Measurements from ENCODE around the gene RBMS3. TPM values are rescaled to one million over a fixed set of nuclear protein-coding genes. Genes with fewer than 3 reads are reported as not detected.

The RBMS3 gene
- total RNA-seq, 1 donor from 2014 or later = 0.73 TPM

- intact Hi-C loops (cut with micrococcal nuclease) = no loop called here
Observed at GRCh38 chr3:29868543-29869101, 587.8 kb downstream of the RBMS3 start.

GRCh38 chr3:29870136-29870535 is 589.3 kb downstream of the RBMS3 start:
- intact Hi-C loops (cut with micrococcal nuclease) = no loop called here

GRCh38 chr3:29871087-29871486 is 590.2 kb downstream of the RBMS3 start:
- intact Hi-C loops (cut with micrococcal nuclease) = no loop called here

GRCh38 chr3:29880809-29881208 is 599.9 kb downstream of the RBMS3 start:
- intact Hi-C loops (cut with micrococcal nuclease) = no loop called here

GRCh38 chr3:29887451-29887850 is 606.6 kb downstream of the RBMS3 start:
- intact Hi-C loops (cut with micrococcal nuclease) = no loop called here

GRCh38 chr3:29889215-29889614 is 608.3 kb downstream of the RBMS3 start:
- intact Hi-C loops (cut with micrococcal nuclease) = no loop called here

- intact Hi-C loops (cut with micrococcal nuclease) = no loop called here
Observed at GRCh38 chr3:29890801-29891200, 609.9 kb downstream of the RBMS3 start.

GRCh38 chr3:29892976-29893554 is 612.2 kb downstream of the RBMS3 start:
- intact Hi-C loops (cut with micrococcal nuclease) = no loop called here

GRCh38 chr3:29896856-29897255 is 616.0 kb downstream of the RBMS3 start:
- intact Hi-C loops (cut with micrococcal nuclease) = no loop called here

- intact Hi-C loops (cut with micrococcal nuclease) = no loop called here
Observed at GRCh38 chr3:29898171-29898965, 617.5 kb downstream of the RBMS3 start.

GRCh38 chr3:29899021-29899420 is 618.1 kb downstream of the RBMS3 start:
- intact Hi-C loops (cut with micrococcal nuclease) = no loop called here

- intact Hi-C loops (cut with micrococcal nuclease) = no loop called here
Observed at GRCh38 chr3:29901097-29901496, 620.2 kb downstream of the RBMS3 start.

GRCh38 chr3:29903600-29903999 is 622.7 kb downstream of the RBMS3 start:
- intact Hi-C loops (cut with micrococcal nuclease) = no loop called here

- intact Hi-C loops (cut with micrococcal nuclease) = no loop called here
Observed at GRCh38 chr3:29906906-29907305, 626.0 kb downstream of the RBMS3 start.

GRCh38 chr3:29912600-29913288 is 631.9 kb downstream of the RBMS3 start:
- intact Hi-C loops (cut with micrococcal nuclease) = no loop called here

GRCh38 chr3:29914861-29915524 is 634.1 kb downstream of the RBMS3 start:
- intact Hi-C loops (cut with micrococcal nuclease) = no loop called here

- intact Hi-C loops (cut with micrococcal nuclease) = no loop called here
Observed at GRCh38 chr3:29919571-29919970, 638.7 kb downstream of the RBMS3 start.

- intact Hi-C loops (cut with micrococcal nuclease) = no loop called here
Observed at GRCh38 chr3:29922992-29923746, 642.3 kb downstream of the RBMS3 start.

- intact Hi-C loops (cut with micrococcal nuclease) = no loop called here
Observed at GRCh38 chr3:29924783-29925561, 644.1 kb downstream of the RBMS3 start.

- intact Hi-C loops (cut with micrococcal nuclease) = no loop called here
Observed at GRCh38 chr3:29926378-29926777, 645.5 kb downstream of the RBMS3 start.
